ENCODE data around the gene EID3. TPM values are rescaled to one million over a fixed set of nuclear protein-coding genes. Genes with fewer than 3 reads are reported as not detected.

The EID3 gene
- total RNA-seq, 1 experiment from 2014 or later, result 3.2 TPM

DNA sequence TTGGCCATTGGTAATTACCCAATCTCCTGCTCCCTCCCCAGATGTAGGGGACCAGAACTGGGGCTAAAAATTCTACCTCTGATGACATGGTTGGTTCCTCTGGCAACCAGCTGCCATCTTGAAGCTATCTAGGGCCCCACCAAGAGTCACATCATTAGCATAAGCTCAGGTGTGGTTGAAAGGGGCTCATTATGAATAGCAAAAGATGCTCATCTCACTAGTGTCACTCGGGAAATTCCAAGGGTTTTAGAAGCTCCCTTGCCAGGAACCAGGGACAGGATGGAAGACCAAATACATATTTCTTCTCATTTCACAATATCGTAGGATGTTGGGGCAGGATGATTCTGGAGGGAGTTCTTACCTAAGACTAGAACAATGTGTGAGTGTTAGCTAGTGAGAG, 38.6 kb downstream of the EID3 start:
- POLR2A ChIA-PET, result no interaction called here
- Mint-ChIP-seq H3K27me3 (ENCODE audit: low read depth) (no peaks in the 10 kb centered on the region), H3K4me1 (no peaks in the 10 kb centered on the region), H3K27ac (no peak overlapping the region; the same call in 1 of the 2 replicates), H3K36me3 (peaks cover 48% of the 10 kb centered on the region), H3K9me3 (no peaks in the 10 kb centered on the region), H3K4me3 (no peak overlapping the region)
- ATAC-seq (no peak), DNase-seq (ENCODE audit: low spot score) (no peak)
- TF ChIP-seq, protein P1, sequence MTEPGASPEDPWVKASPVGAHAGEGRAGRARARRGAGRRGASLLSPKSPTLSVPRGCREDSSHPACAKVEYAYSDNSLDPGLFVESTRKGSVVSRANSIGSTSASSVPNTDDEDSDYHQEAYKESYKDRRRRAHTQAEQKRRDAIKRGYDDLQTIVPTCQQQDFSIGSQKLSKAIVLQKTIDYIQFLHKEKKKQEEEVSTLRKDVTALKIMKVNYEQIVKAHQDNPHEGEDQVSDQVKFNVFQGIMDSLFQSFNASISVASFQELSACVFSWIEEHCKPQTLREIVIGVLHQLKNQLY (CRISPR knock-in tag; IDR thresholded peaks at IDR 0.05), result no peak
- TF ChIP-seq ZNF396 (CRISPR knock-in tag; IDR thresholded peaks at IDR 0.05; ENCODE audit: borderline replicate concordance) (no peak), CREM (CRISPR knock-in tag; IDR thresholded peaks at IDR 0.05) (no peak), USF1 (CRISPR knock-in tag; IDR thresholded peaks at IDR 0.05) (no peak), IRF2 (CRISPR knock-in tag; IDR thresholded peaks at IDR 0.05; ENCODE audit: borderline replicate concordance, low read depth) (no peak), NR3C1 (CRISPR knock-in tag; conservative IDR thresholded peaks at IDR 0.05; ENCODE audit: low read depth) (no peak), ETV6 (CRISPR knock-in tag; IDR thresholded peaks at IDR 0.05) (no peak), HMGA2 (CRISPR knock-in tag; IDR thresholded peaks at IDR 0.05) (no peak), ZNF423 (CRISPR knock-in tag; IDR thresholded peaks at IDR 0.05) (no peak), JUN (CRISPR knock-in tag; IDR thresholded peaks at IDR 0.05) (no peak), SOX15 (CRISPR knock-in tag; IDR thresholded peaks at IDR 0.05) (no peak), EMX1 (CRISPR knock-in tag; IDR thresholded peaks at IDR 0.05) (no peak), USF2 (CRISPR knock-in tag; IDR thresholded peaks at IDR 0.05) (no peak)
- TF ChIP-seq, protein P2, sequence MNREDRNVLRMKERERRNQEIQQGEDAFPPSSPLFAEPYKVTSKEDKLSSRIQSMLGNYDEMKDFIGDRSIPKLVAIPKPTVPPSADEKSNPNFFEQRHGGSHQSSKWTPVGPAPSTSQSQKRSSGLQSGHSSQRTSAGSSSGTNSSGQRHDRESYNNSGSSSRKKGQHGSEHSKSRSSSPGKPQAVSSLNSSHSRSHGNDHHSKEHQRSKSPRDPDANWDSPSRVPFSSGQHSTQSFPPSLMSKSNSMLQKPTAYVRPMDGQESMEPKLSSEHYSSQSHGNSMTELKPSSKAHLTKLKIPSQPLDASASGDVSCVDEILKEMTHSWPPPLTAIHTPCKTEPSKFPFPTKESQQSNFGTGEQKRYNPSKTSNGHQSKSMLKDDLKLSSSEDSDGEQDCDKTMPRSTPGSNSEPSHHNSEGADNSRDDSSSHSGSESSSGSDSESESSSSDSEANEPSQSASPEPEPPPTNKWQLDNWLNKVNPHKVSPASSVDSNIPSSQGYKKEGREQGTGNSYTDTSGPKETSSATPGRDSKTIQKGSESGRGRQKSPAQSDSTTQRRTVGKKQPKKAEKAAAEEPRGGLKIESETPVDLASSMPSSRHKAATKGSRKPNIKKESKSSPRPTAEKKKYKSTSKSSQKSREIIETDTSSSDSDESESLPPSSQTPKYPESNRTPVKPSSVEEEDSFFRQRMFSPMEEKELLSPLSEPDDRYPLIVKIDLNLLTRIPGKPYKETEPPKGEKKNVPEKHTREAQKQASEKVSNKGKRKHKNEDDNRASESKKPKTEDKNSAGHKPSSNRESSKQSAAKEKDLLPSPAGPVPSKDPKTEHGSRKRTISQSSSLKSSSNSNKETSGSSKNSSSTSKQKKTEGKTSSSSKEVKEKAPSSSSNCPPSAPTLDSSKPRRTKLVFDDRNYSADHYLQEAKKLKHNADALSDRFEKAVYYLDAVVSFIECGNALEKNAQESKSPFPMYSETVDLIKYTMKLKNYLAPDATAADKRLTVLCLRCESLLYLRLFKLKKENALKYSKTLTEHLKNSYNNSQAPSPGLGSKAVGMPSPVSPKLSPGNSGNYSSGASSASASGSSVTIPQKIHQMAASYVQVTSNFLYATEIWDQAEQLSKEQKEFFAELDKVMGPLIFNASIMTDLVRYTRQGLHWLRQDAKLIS (CRISPR knock-in tag; IDR thresholded peaks at IDR 0.05; ENCODE audit: borderline replicate concordance), result no peak
- TF ChIP-seq, protein P3, sequence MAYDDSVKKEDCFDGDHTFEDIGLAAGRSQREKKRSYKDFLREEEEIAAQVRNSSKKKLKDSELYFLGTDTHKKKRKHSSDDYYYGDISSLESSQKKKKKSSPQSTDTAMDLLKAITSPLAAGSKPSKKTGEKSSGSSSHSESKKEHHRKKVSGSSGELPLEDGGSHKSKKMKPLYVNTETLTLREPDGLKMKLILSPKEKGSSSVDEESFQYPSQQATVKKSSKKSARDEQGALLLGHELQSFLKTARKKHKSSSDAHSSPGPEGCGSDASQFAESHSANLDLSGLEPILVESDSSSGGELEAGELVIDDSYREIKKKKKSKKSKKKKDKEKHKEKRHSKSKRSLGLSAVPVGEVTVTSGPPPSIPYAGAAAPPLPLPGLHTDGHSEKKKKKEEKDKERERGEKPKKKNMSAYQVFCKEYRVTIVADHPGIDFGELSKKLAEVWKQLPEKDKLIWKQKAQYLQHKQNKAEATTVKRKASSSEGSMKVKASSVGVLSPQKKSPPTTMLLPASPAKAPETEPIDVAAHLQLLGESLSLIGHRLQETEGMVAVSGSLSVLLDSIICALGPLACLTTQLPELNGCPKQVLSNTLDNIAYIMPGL (CRISPR knock-in tag; IDR thresholded peaks at IDR 0.05), result no peak
- CTCF ChIA-PET, result interaction anchor here (1.0 to 1.2 kb wide), 2 partner anchors 9 to 89 kb away, joined by 3 read pairs; no protein-coding TSS in a partner anchor

- ChIA-PET POLR2A (no interaction called here), CTCF (interaction anchor here (1.0 to 1.2 kb wide), 2 partner anchors 9 to 89 kb away, joined by 3 read pairs; no protein-coding TSS in a partner anchor)
- peaks cover 52% of the 10 kb centered on the region for H3K36me3 Mint-ChIP-seq
- no peaks in the 10 kb centered on the region for H3K9me3 Mint-ChIP-seq
- H3K27me3 Mint-ChIP-seq (ENCODE audit: low read depth), result no peaks in the 10 kb centered on the region
- H3K27ac Mint-ChIP-seq, result 0 out of 2 replicates have a peak overlapping the region, but pooled peaks have one; percentile 4
- H3K4me3 Mint-ChIP-seq, result no peak overlapping the region
- H3K4me1 Mint-ChIP-seq, result no peaks in the 10 kb centered on the region
- ATAC-seq (no peak), DNase-seq (ENCODE audit: low spot score) (no peak)
- TF ChIP-seq FOXP1 (CRISPR knock-in tag; IDR thresholded peaks at IDR 0.05; ENCODE audit: borderline replicate concordance) (no peak), GTF2I (CRISPR knock-in tag; conservative IDR thresholded peaks at IDR 0.05) (no peak), SP1 (CRISPR knock-in tag; conservative IDR thresholded peaks at IDR 0.05) (no peak), ZNF423 (CRISPR knock-in tag; IDR thresholded peaks at IDR 0.05) (no peak), GABPB1 (CRISPR knock-in tag; IDR thresholded peaks at IDR 0.05) (no peak), RELA (CRISPR knock-in tag; IDR thresholded peaks at IDR 0.05; ENCODE audit: borderline replicate concordance) (no peak)
- TF ChIP-seq, protein P4, sequence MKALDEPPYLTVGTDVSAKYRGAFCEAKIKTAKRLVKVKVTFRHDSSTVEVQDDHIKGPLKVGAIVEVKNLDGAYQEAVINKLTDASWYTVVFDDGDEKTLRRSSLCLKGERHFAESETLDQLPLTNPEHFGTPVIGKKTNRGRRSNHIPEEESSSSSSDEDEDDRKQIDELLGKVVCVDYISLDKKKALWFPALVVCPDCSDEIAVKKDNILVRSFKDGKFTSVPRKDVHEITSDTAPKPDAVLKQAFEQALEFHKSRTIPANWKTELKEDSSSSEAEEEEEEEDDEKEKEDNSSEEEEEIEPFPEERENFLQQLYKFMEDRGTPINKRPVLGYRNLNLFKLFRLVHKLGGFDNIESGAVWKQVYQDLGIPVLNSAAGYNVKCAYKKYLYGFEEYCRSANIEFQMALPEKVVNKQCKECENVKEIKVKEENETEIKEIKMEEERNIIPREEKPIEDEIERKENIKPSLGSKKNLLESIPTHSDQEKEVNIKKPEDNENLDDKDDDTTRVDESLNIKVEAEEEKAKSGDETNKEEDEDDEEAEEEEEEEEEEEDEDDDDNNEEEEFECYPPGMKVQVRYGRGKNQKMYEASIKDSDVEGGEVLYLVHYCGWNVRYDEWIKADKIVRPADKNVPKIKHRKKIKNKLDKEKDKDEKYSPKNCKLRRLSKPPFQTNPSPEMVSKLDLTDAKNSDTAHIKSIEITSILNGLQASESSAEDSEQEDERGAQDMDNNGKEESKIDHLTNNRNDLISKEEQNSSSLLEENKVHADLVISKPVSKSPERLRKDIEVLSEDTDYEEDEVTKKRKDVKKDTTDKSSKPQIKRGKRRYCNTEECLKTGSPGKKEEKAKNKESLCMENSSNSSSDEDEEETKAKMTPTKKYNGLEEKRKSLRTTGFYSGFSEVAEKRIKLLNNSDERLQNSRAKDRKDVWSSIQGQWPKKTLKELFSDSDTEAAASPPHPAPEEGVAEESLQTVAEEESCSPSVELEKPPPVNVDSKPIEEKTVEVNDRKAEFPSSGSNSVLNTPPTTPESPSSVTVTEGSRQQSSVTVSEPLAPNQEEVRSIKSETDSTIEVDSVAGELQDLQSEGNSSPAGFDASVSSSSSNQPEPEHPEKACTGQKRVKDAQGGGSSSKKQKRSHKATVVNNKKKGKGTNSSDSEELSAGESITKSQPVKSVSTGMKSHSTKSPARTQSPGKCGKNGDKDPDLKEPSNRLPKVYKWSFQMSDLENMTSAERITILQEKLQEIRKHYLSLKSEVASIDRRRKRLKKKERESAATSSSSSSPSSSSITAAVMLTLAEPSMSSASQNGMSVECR (CRISPR knock-in tag; IDR thresholded peaks at IDR 0.05; ENCODE audit: borderline replicate concordance), result no peak
- TF ChIP-seq, protein P5, sequence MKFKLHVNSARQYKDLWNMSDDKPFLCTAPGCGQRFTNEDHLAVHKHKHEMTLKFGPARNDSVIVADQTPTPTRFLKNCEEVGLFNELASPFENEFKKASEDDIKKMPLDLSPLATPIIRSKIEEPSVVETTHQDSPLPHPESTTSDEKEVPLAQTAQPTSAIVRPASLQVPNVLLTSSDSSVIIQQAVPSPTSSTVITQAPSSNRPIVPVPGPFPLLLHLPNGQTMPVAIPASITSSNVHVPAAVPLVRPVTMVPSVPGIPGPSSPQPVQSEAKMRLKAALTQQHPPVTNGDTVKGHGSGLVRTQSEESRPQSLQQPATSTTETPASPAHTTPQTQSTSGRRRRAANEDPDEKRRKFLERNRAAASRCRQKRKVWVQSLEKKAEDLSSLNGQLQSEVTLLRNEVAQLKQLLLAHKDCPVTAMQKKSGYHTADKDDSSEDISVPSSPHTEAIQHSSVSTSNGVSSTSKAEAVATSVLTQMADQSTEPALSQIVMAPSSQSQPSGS (CRISPR knock-in tag; IDR thresholded peaks at IDR 0.05; ENCODE audit: borderline replicate concordance, low read depth), result no peak
Observed at GRCh38 chr12:104342635-104343249, 39.2 kb downstream of the EID3 start.

Data from WTC11 (cell line).